HG03354 (cell line): ENCODE measurements around the gene SPESP1.

Source experiments
- ATAC-seq: cut with Tn5 transposase; IDR thresholded peaks from one replicate; pipeline ENCODE4 v1.9.1; 2021; ENCODE audit warnings: mild to moderate bottlenecking; ENCODE audit not compliant: unreplicated experiment, poor library complexity, severe bottlenecking

The SPESP1 gene

DNA sequence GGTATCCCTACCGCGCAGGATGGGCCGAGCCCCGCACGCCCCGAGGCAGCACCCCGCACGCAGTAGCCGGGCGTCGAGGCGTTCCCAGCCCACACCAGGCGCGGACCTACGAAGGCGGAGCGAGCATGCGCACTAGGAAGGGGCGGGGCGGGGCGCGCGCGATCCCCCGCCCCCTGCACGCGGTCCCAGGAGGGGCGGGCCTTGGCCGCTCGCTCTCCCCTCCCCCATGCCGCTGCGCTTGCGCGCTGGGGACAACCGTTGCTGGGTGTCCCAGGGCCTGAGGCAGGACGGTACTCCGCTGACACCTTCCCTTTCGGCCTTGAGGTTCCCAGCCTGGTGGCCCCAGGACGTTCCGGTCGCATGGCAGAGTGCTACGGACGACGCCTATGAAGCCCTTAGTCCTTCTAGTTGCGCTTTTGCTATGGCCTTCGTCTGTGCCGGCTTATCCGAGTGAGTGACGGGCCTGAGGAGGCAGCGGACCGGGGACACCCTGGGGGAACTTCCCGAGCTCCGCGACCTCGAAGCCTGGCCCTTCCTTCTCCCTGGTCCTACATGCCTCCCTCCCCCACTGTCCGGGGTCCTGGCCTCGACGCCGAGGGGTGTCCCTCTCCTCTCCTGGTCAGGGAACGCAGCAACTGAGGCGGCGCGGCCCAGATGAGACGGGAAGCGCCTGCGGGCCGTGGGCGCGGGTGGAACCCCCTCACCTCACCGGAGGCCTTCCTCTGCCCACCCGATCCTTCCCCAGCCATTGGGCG is at the start of gene SPESP1:
Gene SPESP1, plus strand, starts transcription at position 258 of the 755 bp plus-strand sequence. Its CDS starts 129 bp downstream, at position 387.
- no peak for ATAC-seq

DNA sequence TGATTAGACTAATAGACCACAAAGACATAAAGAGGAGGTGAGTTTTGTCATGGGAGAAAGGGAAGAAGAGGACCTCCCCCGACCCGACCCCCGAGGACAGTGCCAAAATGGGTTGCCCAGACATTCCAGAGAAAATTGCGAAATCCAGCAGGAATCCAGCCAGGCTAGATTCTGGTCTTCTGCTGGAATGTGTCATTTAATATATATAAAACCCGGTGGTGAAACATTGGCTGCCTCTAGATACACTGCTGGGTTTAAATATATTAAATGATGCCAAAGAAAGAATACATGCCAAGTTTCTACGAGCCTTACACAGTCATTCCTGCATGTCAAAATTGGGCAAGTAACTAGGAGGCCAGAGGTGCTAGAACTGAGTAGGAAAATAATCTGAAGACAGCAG is 45.3 kb upstream of the SPESP1 start:
- no peak for ATAC-seq

DNA sequence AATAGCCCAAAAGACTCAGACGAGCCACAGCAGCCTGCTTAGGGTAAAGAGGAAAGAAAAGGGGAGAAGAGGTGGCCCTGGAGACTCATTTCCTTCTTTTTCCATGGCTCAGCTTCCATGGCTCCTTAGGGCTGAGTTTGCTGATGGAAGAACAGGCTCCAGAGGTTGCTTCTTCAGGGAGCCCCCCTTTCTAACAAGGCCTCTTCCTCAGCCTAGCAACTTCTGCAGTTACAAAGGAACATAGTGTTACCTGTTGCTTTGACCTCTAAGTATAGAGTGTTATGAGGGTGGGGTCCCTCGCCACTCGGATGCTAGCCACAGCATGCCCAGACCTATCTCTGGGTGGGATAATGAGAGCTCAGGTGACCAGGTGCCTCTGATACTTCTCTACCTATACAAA is 43.2 kb upstream of the SPESP1 start:
- no peak for ATAC-seq

DNA sequence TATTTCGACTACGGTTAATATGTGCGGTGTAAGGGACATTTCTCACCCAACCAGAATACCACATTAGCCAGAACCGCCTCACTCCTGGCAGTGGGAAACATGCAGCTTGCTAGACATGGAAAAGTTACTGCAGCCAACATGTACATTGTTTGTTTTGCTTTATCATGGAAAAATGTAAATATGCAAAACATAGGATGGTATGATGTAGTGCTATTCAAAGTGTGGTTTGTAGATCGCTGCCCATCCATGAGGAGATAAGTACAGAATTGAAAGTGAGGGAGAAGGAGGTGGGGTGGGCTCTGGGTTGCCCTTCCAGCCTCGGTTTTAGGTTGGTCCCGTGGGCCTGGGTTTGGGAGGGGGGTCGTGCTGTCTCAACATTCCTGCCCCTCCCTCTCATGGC is 42.5 kb upstream of the SPESP1 start:
- no peak for ATAC-seq

DNA sequence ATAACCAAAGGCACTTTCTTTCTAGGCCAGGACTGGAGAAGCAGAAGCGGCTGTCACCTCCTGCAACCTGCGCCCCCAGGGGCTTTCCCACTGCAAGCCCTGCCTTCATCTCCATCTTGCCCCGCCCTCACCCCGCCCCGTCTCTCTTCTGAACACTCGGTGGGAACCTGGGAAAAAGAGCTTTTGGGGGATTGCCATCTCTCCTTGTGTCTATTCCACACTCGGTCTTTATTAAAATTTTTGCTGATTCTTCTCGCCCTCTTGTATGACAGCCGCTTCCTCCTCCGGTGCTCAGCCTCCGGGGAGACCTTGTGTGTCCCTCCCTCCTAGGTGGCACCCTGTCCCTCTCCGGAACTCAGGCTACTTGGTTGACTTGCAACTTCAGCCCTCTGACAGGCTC is 41.9 kb upstream of the SPESP1 start:
- ATAC-seq = no peak

DNA sequence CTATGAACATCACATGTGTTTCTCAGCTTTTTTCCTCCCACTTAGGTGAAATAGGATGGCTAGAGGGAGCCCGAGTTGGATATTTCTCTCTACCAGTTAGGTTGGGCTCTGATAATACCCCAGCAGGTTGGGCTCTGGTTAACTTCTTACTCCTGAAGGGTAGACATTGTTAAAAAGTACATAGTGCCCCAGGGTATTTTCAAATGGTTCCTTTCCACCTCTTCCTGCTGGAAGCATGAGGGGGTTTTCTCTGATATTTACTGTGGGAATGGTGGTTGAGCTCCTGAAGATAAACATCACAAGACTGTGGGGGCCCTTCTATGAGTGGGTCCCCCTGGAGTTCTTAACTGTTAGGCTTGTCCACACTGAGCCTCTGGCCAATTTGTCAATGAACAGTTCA is 36.1 kb upstream of the SPESP1 start:
- ATAC-seq = no peak

DNA sequence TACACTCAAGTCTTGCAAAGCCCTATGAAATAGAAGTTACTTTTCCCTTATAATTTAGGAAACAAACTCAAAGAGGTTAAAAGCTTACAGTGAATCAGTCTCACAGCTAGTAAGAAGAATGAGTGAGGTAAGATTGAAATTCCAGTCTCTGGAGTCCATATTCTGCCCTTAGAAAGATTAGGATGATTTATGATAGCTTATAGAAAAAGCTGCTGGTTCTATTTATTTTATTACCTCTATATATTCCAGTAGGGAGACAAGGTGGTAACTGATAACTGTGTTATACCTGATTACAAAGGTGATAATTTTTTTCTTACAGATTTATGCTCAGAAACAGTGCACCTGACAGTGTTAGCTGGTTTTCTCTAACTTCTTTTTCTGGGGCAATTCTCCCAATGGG is 34.1 kb upstream of the SPESP1 start:
- no peak for ATAC-seq

DNA sequence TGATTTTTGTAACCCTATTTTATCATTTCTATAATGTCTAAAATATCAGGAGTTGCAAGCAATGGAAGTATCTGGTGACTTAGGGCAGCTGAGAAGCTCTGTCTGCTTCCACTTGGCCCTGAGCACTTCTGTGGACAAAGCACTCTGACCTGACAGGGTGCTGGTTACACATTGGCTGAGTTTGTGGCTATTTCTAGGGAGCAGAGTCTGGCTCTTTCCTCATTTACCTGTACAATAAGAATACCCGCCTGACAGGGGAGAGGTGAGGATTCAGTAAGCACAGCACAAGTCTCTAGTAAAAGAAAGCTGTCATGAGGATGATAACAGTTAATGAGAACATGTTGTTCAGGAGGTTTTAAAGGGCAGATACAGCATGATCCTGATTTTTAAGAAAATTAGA is 33.3 kb upstream of the SPESP1 start:
- no peak for ATAC-seq

DNA sequence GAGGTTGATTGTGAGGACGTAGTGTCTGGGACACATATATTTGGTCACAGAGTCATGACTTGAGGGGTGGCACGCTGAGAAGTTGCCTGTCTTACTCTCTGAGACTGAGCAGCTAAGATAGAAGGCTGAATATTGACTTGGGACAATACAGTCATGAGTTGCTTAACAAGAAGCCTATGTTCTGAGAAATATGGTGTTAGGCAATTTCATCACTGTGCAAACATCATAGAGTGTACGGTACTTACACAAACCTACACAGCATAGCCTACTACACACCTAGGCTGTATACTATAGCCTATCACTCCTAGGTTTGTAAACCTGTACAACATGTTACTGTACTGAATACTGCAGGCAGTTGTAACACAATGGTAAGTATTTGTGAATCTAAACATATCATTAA is 30.3 kb upstream of the SPESP1 start:
- ATAC-seq = no peak

DNA sequence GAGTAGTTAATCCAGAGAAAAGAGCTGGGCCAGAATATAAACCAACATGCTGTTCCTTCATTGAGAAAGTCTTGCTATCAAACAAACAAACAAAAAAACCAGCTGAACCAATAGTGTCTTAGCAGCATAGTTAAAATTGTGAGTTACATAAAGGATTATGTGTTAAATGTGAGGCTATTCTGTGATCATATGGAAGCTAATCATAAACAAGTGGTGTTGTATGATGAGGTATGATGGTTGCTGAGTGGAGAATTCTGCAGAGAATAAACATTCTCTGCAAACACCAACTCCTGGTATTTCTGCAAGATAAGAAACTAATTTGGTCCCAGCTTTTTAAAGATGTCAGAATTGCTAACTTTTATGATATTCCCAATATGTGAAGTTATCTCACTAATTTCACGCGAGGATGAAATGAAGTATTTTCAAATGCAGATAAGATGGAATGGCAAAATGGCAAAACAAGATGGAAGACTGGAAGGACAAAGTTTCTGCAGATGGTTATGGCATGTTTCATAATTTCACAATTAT is 22.9 kb upstream of the SPESP1 start:
- ATAC-seq = no peak

DNA sequence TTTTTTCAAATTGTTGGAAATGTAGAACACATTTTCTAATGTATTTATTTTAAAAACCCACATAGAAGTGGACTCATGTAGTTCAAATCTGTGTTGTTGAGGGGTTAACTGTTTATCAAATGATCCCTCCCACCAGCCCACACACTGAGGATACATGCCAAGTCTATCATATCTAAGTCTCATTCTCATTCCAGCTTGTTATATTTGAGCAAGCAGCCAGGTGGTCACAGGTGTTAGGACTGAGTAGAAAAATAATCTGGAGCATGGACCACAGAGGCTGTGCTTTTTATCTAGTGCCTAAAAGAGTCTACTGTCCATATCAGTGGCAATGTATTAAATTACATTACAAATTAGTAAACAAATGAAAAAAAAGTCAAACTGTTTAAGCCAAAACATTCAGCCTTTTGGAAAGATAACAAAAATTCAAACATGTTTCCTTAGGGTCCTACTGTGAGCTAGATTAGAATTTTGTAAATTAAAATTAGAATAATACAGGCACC is 20.7 kb upstream of the SPESP1 start:
- no peak for ATAC-seq

DNA sequence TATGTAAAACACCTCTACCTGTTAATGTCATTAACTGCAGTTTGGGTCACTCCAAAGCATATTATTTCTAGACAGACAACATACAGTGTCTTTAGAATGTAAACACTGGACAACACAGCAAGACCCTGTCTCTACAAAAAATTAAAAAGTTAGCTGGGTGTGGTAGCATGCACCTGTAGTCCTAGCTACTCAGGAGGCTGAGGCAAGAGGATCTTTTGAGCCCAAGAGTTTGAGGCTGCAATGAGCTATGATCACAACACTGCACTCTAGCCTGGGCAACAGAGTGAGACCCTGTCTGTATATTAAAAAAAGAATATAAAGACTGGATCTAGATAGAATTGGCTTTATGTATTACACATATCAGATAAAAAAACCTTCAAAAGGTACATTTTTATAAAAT is 20.0 kb upstream of the SPESP1 start:
- ATAC-seq = no peak

DNA sequence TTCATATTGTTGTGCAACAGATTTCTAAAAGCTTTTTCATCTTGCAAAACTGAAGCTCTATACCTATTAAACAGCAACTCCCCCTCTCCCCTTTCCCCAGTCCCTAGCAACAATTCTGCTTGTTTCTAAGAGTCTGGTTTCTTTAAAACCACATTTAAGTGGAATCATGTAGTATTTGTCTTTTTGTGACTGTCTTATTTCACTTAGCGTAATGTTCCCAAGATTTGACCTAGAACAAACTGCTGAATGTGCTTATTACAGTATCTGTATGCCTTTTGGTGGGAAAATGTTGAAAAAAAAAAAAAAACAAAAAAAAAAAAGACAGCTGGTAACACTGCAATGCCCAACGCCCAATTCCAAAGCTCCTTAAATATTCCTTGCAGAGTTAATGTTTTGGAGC is 19.5 kb upstream of the SPESP1 start:
- ATAC-seq = no peak

DNA sequence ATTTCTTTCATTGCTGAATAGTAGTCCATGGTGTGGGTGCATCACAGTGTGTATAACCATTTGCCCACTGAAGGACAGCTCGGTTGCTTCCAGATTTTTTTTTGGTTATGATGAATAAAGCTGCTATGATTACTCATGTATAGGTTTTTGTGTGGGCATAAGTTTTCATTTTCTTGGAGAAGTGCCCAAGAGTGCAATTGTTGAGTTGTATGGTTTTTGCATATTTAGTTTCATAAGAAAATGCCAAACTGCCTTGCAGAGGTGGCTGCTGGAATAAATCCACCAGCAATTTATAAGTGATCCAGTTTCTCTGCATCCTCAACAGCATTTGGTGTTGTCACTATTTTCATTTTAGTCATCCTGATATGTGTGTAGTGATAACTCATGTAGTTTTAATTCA is 8.4 kb upstream of the SPESP1 start:
- ATAC-seq = no peak

DNA sequence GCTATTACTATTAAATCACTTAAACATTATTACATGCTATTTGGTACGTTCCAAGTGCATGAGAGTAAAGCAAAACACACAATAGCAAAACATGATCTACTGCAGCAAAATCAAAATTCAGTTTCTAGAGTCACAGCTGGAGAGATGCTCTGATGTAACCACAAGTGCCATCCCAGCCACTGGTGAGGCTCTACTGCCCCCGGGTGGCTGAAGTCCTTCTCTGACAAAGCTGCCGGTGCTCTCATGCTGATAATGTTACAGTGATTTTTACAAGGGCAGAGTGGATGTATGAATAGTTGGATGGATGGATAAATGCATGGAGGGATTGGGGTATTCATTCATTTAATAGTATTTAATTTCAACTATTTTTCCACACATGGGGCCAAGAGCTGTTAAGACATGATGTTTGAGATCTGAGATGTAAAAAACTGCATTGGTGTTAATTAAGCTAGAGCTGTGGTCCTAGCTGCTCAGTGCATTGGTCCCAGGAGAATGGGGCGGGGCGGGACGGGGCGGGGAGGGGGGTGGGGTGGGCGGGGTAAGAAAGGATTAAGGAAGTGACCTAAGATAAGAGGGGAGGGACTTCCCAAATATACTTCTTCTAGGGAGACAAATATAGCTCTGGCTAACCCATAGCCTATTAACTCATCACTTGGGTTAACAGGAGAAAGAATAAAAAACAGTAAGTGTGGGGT is 5.3 kb upstream of the SPESP1 start:
- no peak for ATAC-seq

DNA sequence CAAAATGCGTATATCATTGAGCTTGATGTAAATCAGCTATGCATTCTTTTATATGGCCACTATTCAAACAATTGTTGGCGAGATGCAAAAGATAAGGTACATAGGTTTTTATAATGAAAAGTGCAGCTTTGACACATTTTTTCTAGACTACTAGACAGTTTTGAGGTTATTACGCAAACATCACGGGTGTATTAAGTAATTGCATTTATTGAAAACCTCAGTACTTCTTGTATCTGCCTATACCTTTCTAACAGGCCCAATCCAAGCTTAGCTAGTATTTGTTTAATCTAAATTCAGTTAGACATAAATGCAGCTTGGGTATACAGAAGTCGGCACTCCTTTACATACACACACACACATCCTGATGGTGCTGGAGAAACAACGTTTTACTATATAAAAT is 2.7 kb downstream of the SPESP1 start:
- ATAC-seq = no peak

DNA sequence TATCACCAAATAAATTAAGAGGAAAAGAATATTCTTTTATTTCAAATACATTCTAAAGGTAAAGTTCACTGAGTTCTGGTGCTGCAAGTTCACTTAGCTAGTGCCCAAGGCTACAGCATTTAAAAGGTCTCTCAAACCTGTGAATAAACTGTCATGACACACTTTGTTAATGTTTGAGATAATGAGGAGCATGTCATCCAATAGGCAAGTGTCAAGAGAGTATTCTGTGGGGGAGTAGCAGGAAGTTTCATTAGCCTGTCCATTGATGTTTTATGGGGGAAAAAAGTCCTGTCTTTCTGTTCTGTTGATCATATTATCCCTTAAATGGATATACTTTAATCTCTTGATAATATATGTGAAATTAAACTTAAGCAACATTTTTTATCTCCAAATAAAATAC is 4.0 kb downstream of the SPESP1 start:
- no peak for ATAC-seq

DNA sequence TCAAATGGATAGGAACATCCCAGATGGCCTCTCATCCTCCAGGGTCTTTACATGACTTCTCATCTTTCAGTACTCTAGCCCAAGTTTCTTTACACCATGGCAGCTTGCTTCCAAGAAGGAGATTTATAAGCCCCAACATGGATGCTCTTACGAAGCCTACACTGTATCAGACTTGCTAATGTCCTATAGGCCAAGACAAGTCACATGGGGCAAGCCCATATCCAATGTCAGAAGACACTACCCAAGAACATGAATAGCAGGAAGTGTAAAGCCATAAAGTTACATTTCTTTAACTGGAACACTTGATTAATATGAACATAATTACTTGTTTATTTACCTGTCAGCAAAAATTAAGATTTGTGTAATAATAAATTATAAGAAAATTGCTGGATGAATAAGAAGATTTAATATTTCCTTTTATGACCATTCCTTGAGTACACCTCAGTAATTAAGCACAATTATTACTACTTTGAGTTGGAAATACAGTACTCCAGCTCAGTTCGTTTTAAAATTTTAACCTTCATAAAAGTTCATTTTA is 5.1 kb downstream of the SPESP1 start:
- no peak for ATAC-seq

DNA sequence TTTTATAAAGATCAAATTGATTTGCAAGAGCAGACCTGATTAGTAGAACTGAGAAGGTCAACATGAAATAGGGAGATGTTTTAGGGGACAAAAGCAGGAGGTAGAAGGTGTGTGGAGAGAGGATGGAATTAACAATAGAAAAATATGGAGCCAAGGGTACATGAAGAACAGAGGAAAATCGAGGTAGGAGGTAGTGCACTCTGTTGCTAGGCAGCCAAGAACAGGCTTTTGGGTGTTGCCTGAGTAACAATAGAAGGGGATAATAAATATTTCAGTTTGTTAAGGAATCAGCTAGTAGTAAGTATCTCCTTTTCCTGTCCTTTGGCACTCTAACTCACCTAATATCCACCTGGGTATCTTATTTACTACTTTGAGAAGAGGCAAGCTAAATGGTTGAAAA is 9.2 kb downstream of the SPESP1 start:
- ATAC-seq = no peak

DNA sequence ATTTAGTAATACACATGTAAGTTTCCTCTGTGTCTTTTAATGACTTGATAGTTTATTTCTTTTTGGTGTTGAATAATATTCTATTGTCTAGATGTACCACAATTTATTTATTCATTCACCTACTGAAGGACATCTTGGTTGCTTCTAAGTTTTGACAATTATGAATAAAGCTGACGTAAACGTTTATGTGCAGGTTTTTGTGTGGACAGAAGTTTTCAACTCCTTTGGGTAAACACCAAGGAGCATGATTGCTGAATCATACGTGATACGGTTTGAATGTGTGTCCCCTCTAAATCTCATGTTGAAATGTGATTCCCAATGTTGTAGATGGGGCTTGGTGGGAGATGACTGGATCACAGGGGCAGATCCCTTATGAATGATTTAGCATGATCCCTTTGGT is 21.5 kb downstream of the SPESP1 start:
- no peak for ATAC-seq

DNA sequence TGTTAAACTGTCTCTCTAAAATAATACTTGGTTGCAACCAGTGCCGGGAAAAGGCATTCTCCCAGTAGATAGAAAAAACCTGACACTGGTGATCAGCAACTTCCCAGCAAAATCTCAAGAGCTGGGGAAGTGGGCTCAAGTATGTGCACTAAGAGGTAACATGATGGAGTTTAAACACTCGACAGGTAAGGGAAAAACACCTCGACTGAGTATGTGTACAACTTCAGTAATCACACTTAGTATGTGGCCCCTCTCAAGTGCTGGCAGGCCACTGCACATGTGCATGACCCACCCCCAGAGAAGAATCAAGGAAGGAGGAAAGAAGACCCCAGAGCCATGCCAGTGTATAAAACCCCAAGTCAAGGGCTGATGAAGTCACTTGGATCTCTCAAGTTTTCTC is 27.4 kb downstream of the SPESP1 start:
- ATAC-seq = no peak
